ENCODE measurements around the gene JAK3. TPM values are rescaled to one million over a fixed set of nuclear protein-coding genes. Genes with fewer than 3 reads are reported as not detected.
A peak's percentile ranks its signal among the peaks of the same experiment; 100 is the strongest.
"Not testable (repeated sequence)": the region's sequence is repeated elsewhere in the genome, so short reads cannot be mapped to it uniquely, and the experiment has no call there.

Gene JAK3
- total RNA-seq, result 10 to 100 TPM in 1 of 4 donors, 1 to 10 TPM in 3; 2.3 to 22.1 (median 8.5) TPM

DNA sequence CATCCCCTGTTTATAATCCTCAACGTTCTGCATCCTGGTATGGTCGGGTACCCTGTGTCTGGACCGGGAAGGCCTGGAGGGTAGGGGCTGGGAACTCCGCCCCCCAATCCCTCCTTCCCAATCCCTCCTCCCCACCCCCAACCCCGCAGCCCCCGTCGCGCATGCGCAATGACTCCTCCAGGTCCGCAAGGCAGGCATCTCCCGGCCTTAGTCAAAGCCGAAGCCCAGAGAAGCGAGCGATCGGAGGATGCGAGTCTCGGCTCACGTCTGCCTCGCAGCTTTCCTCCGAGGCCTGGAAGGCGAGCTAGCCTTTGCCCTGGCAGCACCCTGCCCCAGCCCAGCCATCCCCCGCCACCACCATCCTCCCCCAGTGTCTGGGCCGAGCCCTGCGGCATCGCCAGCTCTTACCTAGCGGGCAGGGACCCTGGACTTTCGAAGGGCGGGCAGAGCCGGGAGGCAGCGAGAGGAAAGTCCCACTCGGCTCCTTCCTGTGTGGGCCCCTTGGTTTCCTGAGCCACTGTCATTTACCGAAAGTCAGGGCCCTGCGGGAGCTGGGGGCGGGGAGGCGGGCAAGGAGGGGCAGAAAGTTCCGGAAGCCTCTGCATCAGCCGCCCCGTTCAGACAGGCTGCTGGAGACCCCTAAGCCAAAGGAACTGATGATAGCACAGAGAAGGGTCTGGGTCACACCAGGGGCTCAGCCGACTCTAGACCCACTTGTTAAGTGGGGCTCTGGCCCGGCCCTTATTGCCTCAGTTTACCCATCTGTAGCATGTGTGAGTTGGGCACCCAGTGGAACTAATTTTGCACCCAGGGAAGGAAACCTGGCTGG, at the start of gene JAK3:
Gene JAK3, minus strand, starts transcription at position 445 of the 829 bp plus-strand sequence. CDS start 3,565 bp downstream, outside the sequence.
- Histone ChIP-seq H3K27ac (peak within 1 kb of the TSS; percentile 69 to 83 (median 78)), H3K4me3 (peak within 1 kb of the TSS; percentile 9 to 49 (median 28)), H3K27me3 (peaks cover 27% of the 10 kb centered on the region), H3K4me1 (peaks cover 0 to 34% (median 6%) of the 10 kb centered on the region in 4 donors), H3K9me3 (no peaks in the 10 kb centered on the region), H3K36me3 (no peaks in the 10 kb centered on the region)
- WGBS, 2 donors (ENCODE audit: low coverage in 1 of 2), result 16 to 23% methylated on average over 6 to 25 of the region's 40 CpGs
- DNase-seq, result peak; percentile 78
- intact Hi-C loops (cut with DNase I; ENCODE audit: low total_unique reads) (no loop called here), in situ Hi-C loops (cut with MboI; ENCODE audit: low pct_ligation_motif_present in 1 of 4, low pct_unique_long_range_greater_than_20kb in 1 of 4, low sequenced_read_pairs in 3 of 4) (no loop called here)
- TF ChIP-seq EP300 (IDR thresholded peaks at IDR 0.05; ENCODE audit: low read depth) (no peak), POLR2A (IDR thresholded peaks at IDR 0.05) (peak; percentile 30)

- TF ChIP-seq CTCF (IDR thresholded peaks at IDR 0.05) (no peak), POLR2AphosphoS5 (IDR thresholded peaks at IDR 0.05) (no peak), POLR2A (IDR thresholded peaks at IDR 0.05) (no peak), EP300 (IDR thresholded peaks at IDR 0.05; ENCODE audit: low read depth) (no peak)
- Histone ChIP-seq H3K9me3 (no peaks in the 10 kb centered on the region), H3K27ac (no peak overlapping the region), H3K27me3 (peaks cover 38% of the 10 kb centered on the region), H3K4me1 (no peaks in the 10 kb centered on the region), H3K36me3 (no peaks in the 10 kb centered on the region), H3K4me3 (no peak overlapping the region)
- intact Hi-C loops (cut with DNase I; ENCODE audit: low total_unique reads) (no loop called here), in situ Hi-C loops (cut with MboI; ENCODE audit: low pct_ligation_motif_present in 1 of 4, low pct_unique_long_range_greater_than_20kb in 1 of 4, low sequenced_read_pairs in 3 of 4) (no loop called here)
- no peak for DNase-seq
- 77 to 100% methylated on average over 4 to 8 of the region's 9 CpGs for WGBS, 2 donors (ENCODE audit: low coverage in 1 of 2)
These were observed 46.0 kb upstream of the JAK3 start for GRCh38 chr19:17893766-17894165.

- Histone ChIP-seq H3K36me3 (no peaks in the 10 kb centered on the region), H3K27me3 (peaks cover 25% of the 10 kb centered on the region), H3K27ac (no peak overlapping the region), H3K9me3 (no peaks in the 10 kb centered on the region), H3K4me1 (no peaks in the 10 kb centered on the region), H3K4me3 (no peak overlapping the region)
- TF ChIP-seq EP300 (IDR thresholded peaks at IDR 0.05; ENCODE audit: low read depth), result no peak
- TF ChIP-seq POLR2AphosphoS5 (IDR thresholded peaks at IDR 0.05), result no peak
- TF ChIP-seq CTCF (IDR thresholded peaks at IDR 0.05), result no peak
- no peak for TF ChIP-seq POLR2A (IDR thresholded peaks at IDR 0.05)
- no peak for DNase-seq
- in situ Hi-C loops (cut with MboI; ENCODE audit: low pct_ligation_motif_present in 1 of 4, low pct_unique_long_range_greater_than_20kb in 1 of 4, low sequenced_read_pairs in 3 of 4) (no loop called here), intact Hi-C loops (cut with DNase I; ENCODE audit: low total_unique reads) (no loop called here)
- WGBS, 2 donors (ENCODE audit: low coverage in 1 of 2), result 31 to 34% methylated on average over 8 to 18 of the region's 18 CpGs
These were observed 41.9 kb upstream of the JAK3 start for GRCh38 chr19:17889609-17890214.

GRCh38 chr19:17888260-17888659, 40.5 kb upstream of the JAK3 start:
- TF ChIP-seq EP300 (IDR thresholded peaks at IDR 0.05; ENCODE audit: low read depth), result no peak
- no peak for TF ChIP-seq POLR2AphosphoS5 (IDR thresholded peaks at IDR 0.05)
- TF ChIP-seq POLR2A (IDR thresholded peaks at IDR 0.05), result no peak
- TF ChIP-seq CTCF (IDR thresholded peaks at IDR 0.05), result no peak
- WGBS, 2 donors (ENCODE audit: low coverage in 1 of 2), result 76% methylated on average over 7 of the region's 7 CpGs; no CpG with 5 or more reads in 1 of the 2 donors
- intact Hi-C loops (cut with DNase I; ENCODE audit: low total_unique reads), result no loop called here

GRCh38 chr19:17887221-17887620, 39.4 kb upstream of the JAK3 start:
- 70 to 80% methylated on average over 3 to 4 of the region's 4 CpGs for WGBS, 2 donors (ENCODE audit: low coverage in 1 of 2)
- peaks cover 20% of the 10 kb centered on the region for H3K27me3 ChIP-seq
- in situ Hi-C loops (cut with MboI; ENCODE audit: low pct_ligation_motif_present in 1 of 4, low pct_unique_long_range_greater_than_20kb in 1 of 4, low sequenced_read_pairs in 3 of 4), result not testable (repeated sequence)

More at GRCh38 chr19:17888260-17888659, 40.5 kb upstream of the JAK3 start:
- H3K4me3 ChIP-seq, result no peak overlapping the region
- in situ Hi-C loops (cut with MboI; ENCODE audit: low pct_ligation_motif_present in 1 of 4, low pct_unique_long_range_greater_than_20kb in 1 of 4, low sequenced_read_pairs in 3 of 4), result no loop called here
- H3K27ac ChIP-seq, result no peak overlapping the region
- no peak for DNase-seq
- no peaks in the 10 kb centered on the region for H3K9me3 ChIP-seq
- H3K27me3 ChIP-seq, result peaks cover 20% of the 10 kb centered on the region
- H3K4me1 ChIP-seq, result no peaks in the 10 kb centered on the region
- no peaks in the 10 kb centered on the region for H3K36me3 ChIP-seq

More at GRCh38 chr19:17887221-17887620, 39.4 kb upstream of the JAK3 start:
- H3K36me3 ChIP-seq; H3K4me1 ChIP-seq; H3K27ac ChIP-seq; H3K4me3 ChIP-seq; H3K9me3 ChIP-seq; intact Hi-C loops (cut with DNase I; ENCODE audit: low total_unique reads); DNase-seq: not testable (repeated sequence)
